Keratinocyte (primary cell): Measurements from ENCODE around the gene PRKAA1. TPM values are rescaled to one million over a fixed set of nuclear protein-coding genes. Genes with fewer than 3 reads are reported as not detected.

Experiments used
- DNase-seq: peaks from one replicate; pipeline ENCODE4 v3.0.0-alpha.2; 2011; ENCODE audit warnings: low read depth, missing footprints, low spot score
- FAIRE-seq: peaks from 2 replicates; lab custom pipeline; 2011; peaks lifted over from hg19 to GRCh38; lab: Jason Lieb, UNC
- H2AFZ ChIP-seq: 2 replicates; pipeline ENCODE4 v1.6.0; 2012; ENCODE audit warnings: low read length, control low read depth, inconsistent platforms; ENCODE audit not compliant: control insufficient read depth
- H3K27ac ChIP-seq: 2 replicates; pipeline ENCODE4 v1.5.1; 2011; ENCODE audit warnings: low read length; ENCODE audit not compliant: control insufficient read depth, insufficient read depth
- H3K27me3 ChIP-seq: 3 replicates; pipeline ENCODE4 v1.6.0; 2011; ENCODE audit warnings: low read length; ENCODE audit not compliant: control insufficient read depth, insufficient read depth; ENCODE audit errors: extremely low read depth
- H3K36me3 ChIP-seq, 2 experiments: 2 replicates in 1 of 2; 3 replicates in 1 of 2; pipeline ENCODE4 v1.5.1; 2011; ENCODE audit warnings: low read length in 2 of 2, mild to moderate bottlenecking in 1 of 2; ENCODE audit not compliant: control insufficient read depth in 2 of 2, insufficient read depth in 2 of 2; ENCODE audit errors: extremely low read depth in 1 of 2
- H3K4me1 ChIP-seq: 3 replicates; pipeline ENCODE4 v1.5.1; 2011; ENCODE audit warnings: low read length; ENCODE audit not compliant: control insufficient read depth, insufficient read depth; ENCODE audit errors: extremely low read depth
- H3K4me2 ChIP-seq: 3 replicates; pipeline ENCODE4 v1.6.0; 2011; ENCODE audit warnings: low read depth, low read length; ENCODE audit not compliant: control insufficient read depth, insufficient read depth; ENCODE audit errors: extremely low read depth
- H3K4me3 ChIP-seq, 3 experiments: fragments of 200-600 bp in 1 of 3; sonication (generic) in 1 of 3; 2 replicates in 2 of 3; 3 replicates in 1 of 3; pipeline ENCODE4 v1.5.1; 2011 to 2016; ENCODE audit warnings: low read length in 3 of 3, mild to moderate bottlenecking in 3 of 3, control low read depth in 2 of 3, inconsistent platforms in 1 of 3, low read depth in 1 of 3, mixed read lengths in 1 of 3, mixed run types in 1 of 3, moderate library complexity in 1 of 3; ENCODE audit not compliant: control insufficient read depth in 2 of 3, insufficient read depth in 2 of 3; ENCODE audit errors: extremely low read depth in 1 of 3
- H3K79me2 ChIP-seq: 2 replicates; pipeline ENCODE4 v1.6.0; 2012; ENCODE audit warnings: low read length; ENCODE audit not compliant: control insufficient read depth, insufficient read depth
- H3K9ac ChIP-seq: 3 replicates; pipeline ENCODE4 v1.6.0; 2011; ENCODE audit warnings: low read length; ENCODE audit not compliant: control insufficient read depth, insufficient read depth; ENCODE audit errors: extremely low read depth
- H3K9me1 ChIP-seq: 3 replicates; pipeline ENCODE4 v1.6.0; 2011; ENCODE audit warnings: low read length; ENCODE audit not compliant: control insufficient read depth, insufficient read depth; ENCODE audit errors: extremely low read depth
- H3K9me3 ChIP-seq: 2 replicates; pipeline ENCODE4 v1.5.1; 2012; ENCODE audit warnings: low read depth, low read length; ENCODE audit not compliant: control insufficient read depth
- H4K20me1 ChIP-seq: 3 replicates; pipeline ENCODE4 v1.6.0; 2011; ENCODE audit warnings: low read length; ENCODE audit not compliant: control insufficient read depth, insufficient read depth; ENCODE audit errors: extremely low read depth
- CTCF ChIP-seq, 3 experiments: IDR thresholded peaks in 1 of 3; conservative IDR thresholded peaks in 1 of 3; optimal IDR thresholded peaks in 1 of 3; 2 replicates in 2 of 3; 3 replicates in 1 of 3; pipeline versions ENCODE3 to v1.5.1; 2011; ENCODE audit warnings: low read length in 3 of 3, mild to moderate bottlenecking in 3 of 3, moderate library complexity in 2 of 3, control low read depth in 1 of 3, inconsistent platforms in 1 of 3; ENCODE audit not compliant: insufficient read depth in 2 of 3; ENCODE audit errors: extremely low read depth in 1 of 3
- EZH2 ChIP-seq: IDR thresholded peaks from one replicate; pipeline ENCODE4 v1.6.1; 2012; ENCODE audit warnings: inconsistent platforms, mild to moderate bottlenecking, low read length, moderate library complexity
- dilution Hi-C: fragments of 300-500 bp; cut with MboI; formaldehyde crosslinking; loops from one replicate; pipeline ENCODE4 v1.7.0; 2020; ENCODE audit warnings: low sequenced_read_pairs; ENCODE audit not compliant: extremely low pct_ligation_motif_present
- polyA plus RNA-seq, 5 experiments: library from polyadenylated mRNA; depleted of rRNA in 3 of 5; stranded (reverse) in 3 of 5; stranded (forward) in 1 of 5; unstranded in 1 of 5; fragments of >200 nt; gene quantifications; 1 replicate in 1 of 5; 2 replicates in 3 of 5; 3 replicates in 1 of 5; pipeline versions ENCODE4 v1.2.1 to v1.2.3, GENCODE V29; 2011 to 2012; ENCODE audit warnings: missing spikeins in 2 of 5, low read depth in 1 of 5, low replicate concordance in 1 of 5

PRKAA1 gene
- polyA plus RNA-seq, 1 donor (not counting 4 experiments of a cell fraction or from before 2014, with no cell fraction given): 59.3 TPM

GRCh38 chr5:40774623-40775022, 23.6 kb downstream of the PRKAA1 start:
- TF ChIP-seq CTCF (optimal IDR thresholded peaks at IDR 0.05 in 1 of 3, IDR thresholded peaks at IDR 0.05 in 1 of 3, conservative IDR thresholded peaks at IDR 0.05 in 1 of 3; ENCODE audit: extremely low read depth in 1 of 3, insufficient read depth in 2 of 3, low read length in 3 of 3): no peak
- TF ChIP-seq EZH2: no peak
- H4K20me1 ChIP-seq: peaks cover 3% of the 10 kb centered on the region
- no peaks in the 10 kb centered on the region for H3K27me3 ChIP-seq
- H3K79me2 ChIP-seq: peaks cover 24% of the 10 kb centered on the region
- H3K4me3 ChIP-seq: no peak overlapping the region
- FAIRE-seq (no peak), DNase-seq (no peak)
- dilution Hi-C loops: no loop called here
- H3K9ac ChIP-seq: no peak overlapping the region
- peaks cover 10% of the 10 kb centered on the region for H3K4me1 ChIP-seq
- no peaks in the 10 kb centered on the region for H3K9me3 ChIP-seq
- no peak overlapping the region for H3K4me2 ChIP-seq
- H3K36me3 ChIP-seq: peaks cover 3 to 7% of the 10 kb centered on the region in 2 experiments
- no peak overlapping the region for H3K27ac ChIP-seq
- H2AFZ ChIP-seq: no peak overlapping the region
- no peaks in the 10 kb centered on the region for H3K9me1 ChIP-seq

- Histone ChIP-seq H3K27ac (no peak overlapping the region), H3K36me3 (peaks cover 5% of the 10 kb centered on the region in 2 experiments), H3K4me3 (no peak overlapping the region), H3K9ac (no peak overlapping the region), H3K9me1 (no peaks in the 10 kb centered on the region), H3K4me2 (no peak overlapping the region), H4K20me1 (peaks cover 3% of the 10 kb centered on the region), H3K27me3 (no peaks in the 10 kb centered on the region), H2AFZ (no peak overlapping the region), H3K9me3 (no peaks in the 10 kb centered on the region), H3K79me2 (peaks cover 2% of the 10 kb centered on the region), H3K4me1 (peaks cover 1% of the 10 kb centered on the region)
- dilution Hi-C loops: no loop called here
- TF ChIP-seq CTCF (optimal IDR thresholded peaks at IDR 0.05 in 1 of 3, IDR thresholded peaks at IDR 0.05 in 1 of 3, conservative IDR thresholded peaks at IDR 0.05 in 1 of 3; ENCODE audit: extremely low read depth in 1 of 3, insufficient read depth in 2 of 3, low read length in 3 of 3): no peak
- no peak for TF ChIP-seq EZH2
- no peak for FAIRE-seq
- no peak for DNase-seq
Observed at GRCh38 chr5:40770764-40771163, 27.4 kb downstream of the PRKAA1 start.
